HG03045 (cell line): ENCODE measurements around the gene RGR.

Source experiments
- ATAC-seq: cut with Tn5 transposase; IDR thresholded peaks from one replicate; pipeline ENCODE4 v1.9.1; 2021; ENCODE audit warnings: mild to moderate bottlenecking, moderate library complexity; ENCODE audit not compliant: unreplicated experiment

The RGR gene

GRCh38 chr10:84244651-84245270 lies at the start of gene RGR:
Gene RGR, plus strand, starts transcription at chr10:84245053. Its CDS starts 38 bp downstream, at chr10:84245091.
- no peak for ATAC-seq

GRCh38 chr10:84196083-84196482 lies 48.8 kb upstream of the RGR start:
- ATAC-seq = no peak

GRCh38 chr10:84196941-84197340 lies 47.9 kb upstream of the RGR start:
- no peak for ATAC-seq

- no peak for ATAC-seq
Measured at GRCh38 chr10:84197643-84198042, 47.2 kb upstream of the RGR start.

GRCh38 chr10:84198206-84198915 lies 46.5 kb upstream of the RGR start:
- ATAC-seq = no peak

- ATAC-seq = no peak
Measured at GRCh38 chr10:84200537-84201243, 44.2 kb upstream of the RGR start.

- no peak for ATAC-seq
Measured at GRCh38 chr10:84201244-84201606, 43.6 kb upstream of the RGR start.

- ATAC-seq = no peak
Measured at GRCh38 chr10:84201682-84202081, 43.2 kb upstream of the RGR start.

- ATAC-seq = no peak
Measured at GRCh38 chr10:84202349-84202748, 42.5 kb upstream of the RGR start.

- peak; percentile 45 for ATAC-seq
Measured at GRCh38 chr10:84204122-84204521, 40.7 kb upstream of the RGR start.

- ATAC-seq = no peak
Measured at GRCh38 chr10:84204610-84205009, 40.2 kb upstream of the RGR start.

- peak; percentile 77 for ATAC-seq
Measured at GRCh38 chr10:84205049-84205852, 39.6 kb upstream of the RGR start.

- no peak for ATAC-seq
Measured at GRCh38 chr10:84205853-84206525, 38.9 kb upstream of the RGR start.

GRCh38 chr10:84208023-84208422 lies 36.8 kb upstream of the RGR start:
- ATAC-seq = no peak

GRCh38 chr10:84211566-84211965 lies 33.3 kb upstream of the RGR start:
- no peak for ATAC-seq

GRCh38 chr10:84212014-84212413 lies 32.8 kb upstream of the RGR start:
- ATAC-seq = no peak

- ATAC-seq = no peak
Measured at GRCh38 chr10:84213076-84213475, 31.8 kb upstream of the RGR start.

- ATAC-seq = peak; percentile 25
Measured at GRCh38 chr10:84214046-84214572, 30.7 kb upstream of the RGR start.

GRCh38 chr10:84214612-84215235 lies 30.1 kb upstream of the RGR start:
- ATAC-seq = peak; percentile 87

GRCh38 chr10:84216834-84217233 lies 28.0 kb upstream of the RGR start:
- no peak for ATAC-seq
